OCI-LY3 (cell line): Measurements from ENCODE around the gene HDAC7.
A peak's percentile ranks its signal among the peaks of the same experiment; 100 is the strongest.

Source experiments
- H2AFZ ChIP-seq: fragments of 200-600, 300-600 bp; shearing (Covaris generic); 2 replicates; pipeline ENCODE4 v1.6.0; 2014; ENCODE audit warnings: antibody characterized with exemption, low read depth, low read length
- H3K27ac ChIP-seq: fragments of 200-600, 300-600 bp; sonication (generic); 2 replicates; pipeline ENCODE4 v1.5.1; 2014; ENCODE audit warnings: mild to moderate bottlenecking, low read length, moderate library complexity, mixed read lengths
- H3K27me3 ChIP-seq: fragments of 200-600, 300-600 bp; sonication (generic); 2 replicates; pipeline ENCODE4 v1.6.1; 2014; ENCODE audit warnings: low read depth, low read length, mixed read lengths
- H3K36me3 ChIP-seq: fragments of 200-600, 300-600 bp; sonication (generic); replicated peaks from 2 replicates; pipeline ENCODE3; 2014; ENCODE audit warnings: low read depth, low read length, mixed read lengths
- H3K4me1 ChIP-seq: fragments of 300-600, 200-600 bp; sonication (generic); 2 replicates; pipeline ENCODE4 v1.6.1; 2014; ENCODE audit warnings: low read length, mixed read lengths
- H3K4me2 ChIP-seq: fragments of 200-600, 300-600 bp; sonication (generic); 2 replicates; pipeline ENCODE4 v1.6.1; 2014; ENCODE audit warnings: low read length, mixed read lengths
- H3K4me3 ChIP-seq: fragments of 300-600, 200-600 bp; sonication (generic); 2 replicates; pipeline ENCODE4 v1.5.1; 2014; ENCODE audit warnings: antibody characterized with exemption, mild to moderate bottlenecking, low read length, moderate library complexity
- H3K79me2 ChIP-seq: fragments of 300-600, 200-600 bp; shearing (Covaris generic); 2 replicates; pipeline ENCODE4 v1.6.1; 2014; ENCODE audit warnings: mild to moderate bottlenecking, low read length, mixed read lengths
- H3K9ac ChIP-seq: fragments of 300-600, 200-600 bp; shearing (Covaris generic); 2 replicates; pipeline ENCODE4 v1.6.0; 2014; ENCODE audit warnings: mild to moderate bottlenecking, low read length, moderate library complexity
- H3K9me3 ChIP-seq: fragments of 200-600, 300-600 bp; shearing (Covaris generic); 2 replicates; pipeline ENCODE4 v1.6.1; 2014; ENCODE audit warnings: low read length, mixed read lengths; ENCODE audit not compliant: insufficient read depth
- H4K20me1 ChIP-seq: fragments of 200-600, 300-600 bp; sonication (generic); 2 replicates; pipeline ENCODE4 v1.6.1; 2016; ENCODE audit warnings: low read length, mixed read lengths; ENCODE audit not compliant: insufficient read depth
- CTCF ChIP-seq: fragments of 200-600, 300-600 bp; sonication (generic); IDR thresholded peaks from 2 replicates; pipeline ENCODE4 v1.5.1; 2014; ENCODE audit warnings: antibody characterized with exemption, low read length, low read depth
- EZH2phosphoT487 ChIP-seq: fragments of 200-600 bp; shearing (Covaris generic); IDR thresholded peaks from 2 replicates; pipeline ENCODE4 v1.6.1; 2018; ENCODE audit warnings: antibody characterized with exemption, mixed run types, low read depth

The HDAC7 gene

GRCh38 chr12:47757364-47757839 lies 62.3 kb downstream of the HDAC7 start:
- H3K36me3 ChIP-seq = no peaks in the 10 kb centered on the region
- no peak overlapping the region for H2AFZ ChIP-seq
- no peak overlapping the region for H3K9ac ChIP-seq
- no peaks in the 10 kb centered on the region for H3K79me2 ChIP-seq
- no peaks in the 10 kb centered on the region for H3K27me3 ChIP-seq
- H3K27ac ChIP-seq = no peak overlapping the region
- no peaks in the 10 kb centered on the region for H4K20me1 ChIP-seq
- H3K4me1 ChIP-seq = peaks cover 59% of the 10 kb centered on the region
- H3K9me3 ChIP-seq = no peaks in the 10 kb centered on the region
- peak overlapping the region; percentile 94; the same call in 1 of the 2 replicates for H3K4me2 ChIP-seq
- H3K4me3 ChIP-seq = no peak overlapping the region
- no peak for TF ChIP-seq EZH2phosphoT487
- no peak for TF ChIP-seq CTCF

- peak overlapping the region; percentile 66 for H3K9ac ChIP-seq
- H2AFZ ChIP-seq = 0 out of 2 replicates have a peak overlapping the region, but pooled peaks have one; percentile 3
- H3K36me3 ChIP-seq = no peaks in the 10 kb centered on the region
- H4K20me1 ChIP-seq = no peaks in the 10 kb centered on the region
- peak overlapping the region; percentile 72 for H3K4me3 ChIP-seq
- peaks cover 74% of the 10 kb centered on the region for H3K4me1 ChIP-seq
- peak overlapping the region; percentile 95 for H3K27ac ChIP-seq
- H3K79me2 ChIP-seq = no peaks in the 10 kb centered on the region
- no peaks in the 10 kb centered on the region for H3K9me3 ChIP-seq
- H3K27me3 ChIP-seq = no peaks in the 10 kb centered on the region
- TF ChIP-seq EZH2phosphoT487 (no peak), CTCF (no peak)
- H3K4me2 ChIP-seq = peak overlapping the region; percentile 82
Measured at GRCh38 chr12:47755655-47756562, 63.8 kb downstream of the HDAC7 start.

GRCh38 chr12:47754881-47755280 lies 64.8 kb downstream of the HDAC7 start:
- Histone ChIP-seq H2AFZ (no peak overlapping the region), H3K9ac (peak overlapping the region; percentile 66)
- no peak for TF ChIP-seq CTCF
- no peak for TF ChIP-seq EZH2phosphoT487

GRCh38 chr12:47754126-47754525 lies 65.6 kb downstream of the HDAC7 start:
- no peak for TF ChIP-seq CTCF
- no peak for TF ChIP-seq EZH2phosphoT487
- H3K27ac ChIP-seq = peak overlapping the region; percentile 95
- no peak overlapping the region; the same call in 1 of the 2 replicates for H3K9ac ChIP-seq

More at GRCh38 chr12:47754881-47755280, 64.8 kb downstream of the HDAC7 start:
- no peaks in the 10 kb centered on the region for H3K9me3 ChIP-seq
- peak overlapping the region; percentile 82 for H3K4me2 ChIP-seq
- peak overlapping the region; percentile 95 for H3K27ac ChIP-seq
- H3K36me3 ChIP-seq = no peaks in the 10 kb centered on the region
- H3K4me1 ChIP-seq = peaks cover 72% of the 10 kb centered on the region
- no peaks in the 10 kb centered on the region for H4K20me1 ChIP-seq
- no peaks in the 10 kb centered on the region for H3K27me3 ChIP-seq
- no peaks in the 10 kb centered on the region for H3K79me2 ChIP-seq
- peak overlapping the region; percentile 72 for H3K4me3 ChIP-seq

More at GRCh38 chr12:47754126-47754525, 65.6 kb downstream of the HDAC7 start:
- Histone ChIP-seq H3K4me1 (peaks cover 67% of the 10 kb centered on the region), H3K36me3 (no peaks in the 10 kb centered on the region), H2AFZ (no peak overlapping the region), H3K4me3 (0 out of 2 replicates have a peak overlapping the region, but pooled peaks have one; percentile 72), H3K9me3 (no peaks in the 10 kb centered on the region), H3K79me2 (no peaks in the 10 kb centered on the region), H3K4me2 (peak overlapping the region; percentile 82), H3K27me3 (no peaks in the 10 kb centered on the region), H4K20me1 (no peaks in the 10 kb centered on the region)
